CD4-positive, CD25-positive, alpha-beta regulatory T cell (primary cell): ENCODE measurements around the gene CLEC4M. TPM values are rescaled to one million over a fixed set of nuclear protein-coding genes. Genes with fewer than 3 reads are reported as not detected.
"Not testable (repeated sequence)": the region's sequence is repeated elsewhere in the genome, so short reads cannot be mapped to it uniquely, and the experiment has no call there.

Source experiments
- ATAC-seq, 2 donors: fragments of 150-1000 bp; cut with Tn5 transposase; one replicate each; pipeline ENCODE4 v1.10.0; 2021; ENCODE audit warnings: low read depth in 2 of 2, moderate number of reproducible peaks in 2 of 2, moderate library complexity in 1 of 2
- DNase-seq, 3 donors: peaks; one replicate each; pipeline versions ENCODE4 v3.0.0 to v3.0.0-alpha.2; 2012 to 2022; ENCODE audit warnings: mixed read lengths in 1 of 3
- H3K27ac ChIP-seq: one replicate; pipeline ENCODE4 v1.7.0; 2013; ENCODE audit warnings: mild to moderate bottlenecking, low read length; ENCODE audit not compliant: insufficient read depth, poor library complexity, severe bottlenecking
- H3K27me3 ChIP-seq: one replicate; pipeline ENCODE4 v1.7.0; 2013; ENCODE audit warnings: low read length; ENCODE audit not compliant: control insufficient read depth, insufficient read depth
- H3K36me3 ChIP-seq: one replicate; pipeline ENCODE4 v1.7.0; 2013; ENCODE audit warnings: mild to moderate bottlenecking, low read length, moderate library complexity; ENCODE audit not compliant: control insufficient read depth, insufficient read depth
- H3K4me1 ChIP-seq: 2 replicates; pipeline ENCODE4 v1.7.0; 2013; ENCODE audit warnings: mild to moderate bottlenecking, low read length; ENCODE audit not compliant: insufficient read depth, control insufficient read depth, poor library complexity, severe bottlenecking
- H3K4me3 ChIP-seq: one replicate; pipeline ENCODE4 v1.7.0; 2013; ENCODE audit warnings: low read depth, mild to moderate bottlenecking, low read length, moderate library complexity
- H3K9me3 ChIP-seq, 2 experiments: 1 replicate in 1 of 2; 2 replicates in 1 of 2; pipeline ENCODE4 v1.7.0; 2013; ENCODE audit warnings: low read length in 2 of 2, mild to moderate bottlenecking in 1 of 2, moderate library complexity in 1 of 2; ENCODE audit not compliant: control insufficient read depth in 2 of 2
- H3K27ac Mint-ChIP-seq, 3 donors: one replicate each; pipeline ENCODE4 v1.8.0; 2020 to 2022; ENCODE audit warnings: mild to moderate bottlenecking in 3 of 3, mixed read lengths in 3 of 3, moderate library complexity in 2 of 3
- H3K27me3 Mint-ChIP-seq: one replicate; pipeline ENCODE4 v1.8.0; 2022; ENCODE audit warnings: mild to moderate bottlenecking, mixed read lengths
- H3K36me3 Mint-ChIP-seq: one replicate; pipeline ENCODE4 v1.8.0; 2020; ENCODE audit warnings: mixed read lengths
- H3K4me1 Mint-ChIP-seq, 4 donors: one replicate each; pipeline ENCODE4 v1.8.0; 2020 to 2022; ENCODE audit warnings: mixed read lengths in 4 of 4, mild to moderate bottlenecking in 1 of 4
- H3K4me3 Mint-ChIP-seq, 4 donors: one replicate each; pipeline ENCODE4 v1.8.0; 2020 to 2022; ENCODE audit warnings: mild to moderate bottlenecking in 4 of 4, mixed read lengths in 4 of 4, moderate library complexity in 3 of 4
- H3K9me3 Mint-ChIP-seq, 7 donors: one replicate each; pipeline ENCODE4 v1.8.0; 2020 to 2022; ENCODE audit warnings: mixed read lengths in 7 of 7, mild to moderate bottlenecking in 3 of 7, moderate library complexity in 2 of 7
- polyA plus RNA-seq, 4 donors: library from polyadenylated mRNA; unstranded; fragments of 300-500 nt; fragmentation: Illumina TruSeq; gene quantifications; one replicate each; pipeline ENCODE4 v1.2.3, GENCODE V29; 2021
- total RNA-seq: library from RNA; stranded (reverse); gene quantifications from one replicate; pipeline ENCODE4 v1.2.3, GENCODE V29; 2022

The CLEC4M gene
- total and polyA plus RNA-seq, 5 donors from 2014 or later = 0.53 TPM; not detected in 4

DNA sequence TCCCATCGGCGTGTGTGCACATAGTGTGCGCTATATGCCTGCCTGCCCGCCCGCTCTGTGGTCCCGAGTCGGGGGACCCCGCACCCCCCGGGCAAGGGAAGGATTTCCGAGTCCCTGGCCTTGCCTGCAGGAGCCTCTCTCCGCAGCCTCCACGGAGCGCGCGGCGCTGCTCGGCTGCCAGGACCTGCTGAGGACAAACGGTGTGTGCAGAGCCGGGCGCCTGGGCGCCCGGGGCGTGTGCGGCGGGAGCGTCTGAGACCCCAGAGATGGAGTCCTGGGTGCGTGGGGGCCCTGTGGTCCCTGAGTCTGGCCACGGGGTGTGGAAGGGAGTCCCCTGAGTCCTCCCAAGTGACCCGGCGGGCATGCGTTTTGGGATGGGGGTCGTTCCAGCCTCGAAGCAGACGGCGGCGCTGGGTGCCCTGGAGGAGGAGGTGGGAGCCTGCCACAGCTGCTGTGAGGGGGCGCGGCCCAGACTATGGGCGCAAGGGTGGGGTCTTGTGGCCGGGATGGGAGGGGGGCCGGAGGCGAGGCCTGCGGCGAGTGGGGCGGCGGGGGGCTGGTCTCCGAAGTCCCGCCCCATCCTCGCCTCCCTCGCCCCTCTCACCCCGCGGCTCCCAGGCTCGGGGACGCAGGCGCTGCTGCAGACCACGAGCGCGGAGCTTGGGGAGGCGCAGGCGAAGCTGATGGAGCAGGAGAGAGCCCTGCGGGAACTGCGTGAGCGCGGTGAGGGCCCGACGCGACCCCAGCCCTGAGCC, 25.3 kb downstream of the CLEC4M start:
- H3K36me3 ChIP-seq = no peaks in the 10 kb centered on the region
- DNase-seq = no peak
- peaks cover 63% of the 10 kb centered on the region for H3K27me3 Mint-ChIP-seq
- peaks cover 0 to 2% of the 10 kb centered on the region in 2 experiments for H3K9me3 ChIP-seq
- no peak for ATAC-seq
- H3K27me3 ChIP-seq = peaks cover 6% of the 10 kb centered on the region
- H3K4me3 ChIP-seq = no peak overlapping the region
- no peak overlapping the region for H3K27ac ChIP-seq
- no peaks in the 10 kb centered on the region for H3K36me3 Mint-ChIP-seq
- H3K4me3 Mint-ChIP-seq = no peak overlapping the region
- H3K9me3 Mint-ChIP-seq = peaks cover 0 to 5% (median 2%) of the 10 kb centered on the region in 7 donors
- peaks cover 0 to 13% (median 0%) of the 10 kb centered on the region in 4 donors for H3K4me1 Mint-ChIP-seq
- no peak overlapping the region for H3K27ac Mint-ChIP-seq
- peaks cover 7% of the 10 kb centered on the region for H3K4me1 ChIP-seq

DNA sequence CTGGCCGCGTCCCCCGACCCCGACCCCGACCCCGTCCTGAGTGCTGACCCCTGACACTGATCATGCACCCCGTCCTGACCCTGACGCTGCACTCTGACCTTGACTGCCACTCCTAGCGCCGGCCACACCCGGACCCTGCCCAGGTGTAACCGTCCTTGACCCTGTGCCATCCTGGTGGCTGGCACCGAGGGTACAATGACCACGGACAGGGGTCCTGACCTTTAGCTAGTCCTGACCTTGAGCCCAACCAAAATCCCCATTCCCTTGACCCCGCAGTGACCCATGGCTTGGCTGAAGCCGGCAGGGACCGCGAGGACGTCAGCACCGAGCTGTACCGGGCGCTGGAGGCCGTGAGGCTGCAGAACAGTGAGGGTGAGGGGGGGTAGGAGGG, 25.9 kb downstream of the CLEC4M start:
- no peak for ATAC-seq
- Histone ChIP-seq H3K4me1 (peaks cover 7% of the 10 kb centered on the region), H3K27me3 (peaks cover 4% of the 10 kb centered on the region), H3K27ac (no peak overlapping the region), H3K36me3 (no peaks in the 10 kb centered on the region), H3K9me3 (peaks cover 0 to 4% of the 10 kb centered on the region in 2 experiments), H3K4me3 (no peak overlapping the region)
- no peak overlapping the region for H3K27ac Mint-ChIP-seq
- H3K4me1 Mint-ChIP-seq = peaks cover 0 to 13% (median 0%) of the 10 kb centered on the region in 4 donors
- peaks cover 0 to 5% (median 2%) of the 10 kb centered on the region in 7 donors for H3K9me3 Mint-ChIP-seq
- H3K36me3 Mint-ChIP-seq = no peaks in the 10 kb centered on the region
- peaks cover 58% of the 10 kb centered on the region for H3K27me3 Mint-ChIP-seq
- H3K4me3 Mint-ChIP-seq = peak overlapping the region in 3 of 4 donors; percentile 43 to 62 (median 58)
- no peak for DNase-seq

DNA sequence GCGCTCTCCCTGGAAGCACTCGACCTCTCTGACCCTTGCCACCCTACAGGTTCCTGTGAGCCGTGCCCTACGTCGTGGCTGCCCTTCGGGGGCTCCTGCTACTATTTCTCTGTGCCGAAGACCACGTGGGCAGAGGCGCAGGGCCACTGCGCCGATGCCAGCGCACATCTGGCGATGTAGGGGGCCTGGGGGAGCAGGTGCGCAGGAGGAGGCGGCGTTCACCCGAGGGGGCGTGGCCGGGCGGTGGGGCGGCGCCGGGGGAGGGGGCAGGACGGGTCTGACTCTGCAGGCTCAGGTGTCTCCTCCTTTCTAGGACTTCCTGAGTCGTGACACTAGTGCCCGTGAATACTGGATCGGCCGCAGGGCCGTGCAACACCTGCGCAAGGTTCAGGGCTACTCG, 26.4 kb downstream of the CLEC4M start:
- Histone ChIP-seq H3K27me3 (peaks cover 4% of the 10 kb centered on the region), H3K36me3 (no peaks in the 10 kb centered on the region), H3K27ac (no peak overlapping the region), H3K9me3 (peaks cover 0 to 4% of the 10 kb centered on the region in 2 experiments), H3K4me1 (peaks cover 7% of the 10 kb centered on the region), H3K4me3 (no peak overlapping the region)
- Mint-ChIP-seq H3K27me3 (peaks cover 56% of the 10 kb centered on the region), H3K36me3 (no peaks in the 10 kb centered on the region), H3K4me3 (peak overlapping the region in 3 of 4 donors; percentile 43 to 62 (median 58)), H3K27ac (no peak overlapping the region), H3K4me1 (peaks cover 0 to 13% (median 0%) of the 10 kb centered on the region in 4 donors), H3K9me3 (peaks cover 0 to 5% (median 2%) of the 10 kb centered on the region in 7 donors)
- DNase-seq (peak in 2 of 3 donors; percentile 28 to 33), ATAC-seq (peak; percentile 42 to 43)

DNA sequence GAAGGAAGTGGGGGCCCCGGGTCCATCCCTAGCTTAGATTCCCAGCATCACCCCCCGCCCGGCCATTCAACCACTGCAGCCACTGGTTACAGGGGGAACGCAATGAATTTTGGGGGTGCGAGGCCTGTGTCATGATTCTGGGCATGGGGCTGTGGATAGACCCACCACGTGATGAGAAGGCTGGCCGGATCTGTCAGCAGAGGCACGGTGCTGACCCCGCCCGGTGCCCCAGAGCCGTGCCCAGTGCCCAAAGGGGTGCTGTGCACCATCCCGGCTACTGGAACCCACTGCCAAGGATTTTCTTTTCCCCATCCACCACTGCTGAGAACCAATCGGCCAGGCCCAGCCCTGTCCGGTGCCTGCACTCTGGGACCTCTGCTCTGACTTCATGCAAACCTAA, 27.4 kb downstream of the CLEC4M start:
- peaks cover 0 to 13% (median 0%) of the 10 kb centered on the region in 4 donors for H3K4me1 Mint-ChIP-seq
- no peak overlapping the region for H3K27ac Mint-ChIP-seq
- H3K27me3 Mint-ChIP-seq = peaks cover 47% of the 10 kb centered on the region
- H3K9me3 Mint-ChIP-seq = peaks cover 0 to 3% (median 0%) of the 10 kb centered on the region in 7 donors
- Histone ChIP-seq H3K4me3 (no peak overlapping the region), H3K36me3 (no peaks in the 10 kb centered on the region), H3K27me3 (peaks cover 2% of the 10 kb centered on the region), H3K4me1 (peaks cover 7% of the 10 kb centered on the region), H3K9me3 (peaks cover 0 to 2% of the 10 kb centered on the region in 2 experiments), H3K27ac (no peak overlapping the region)
- ATAC-seq = no peak
- no peak for DNase-seq
- H3K4me3 Mint-ChIP-seq = peak overlapping the region in 1 of 4 donors; percentile 81
- H3K36me3 Mint-ChIP-seq = no peaks in the 10 kb centered on the region

DNA sequence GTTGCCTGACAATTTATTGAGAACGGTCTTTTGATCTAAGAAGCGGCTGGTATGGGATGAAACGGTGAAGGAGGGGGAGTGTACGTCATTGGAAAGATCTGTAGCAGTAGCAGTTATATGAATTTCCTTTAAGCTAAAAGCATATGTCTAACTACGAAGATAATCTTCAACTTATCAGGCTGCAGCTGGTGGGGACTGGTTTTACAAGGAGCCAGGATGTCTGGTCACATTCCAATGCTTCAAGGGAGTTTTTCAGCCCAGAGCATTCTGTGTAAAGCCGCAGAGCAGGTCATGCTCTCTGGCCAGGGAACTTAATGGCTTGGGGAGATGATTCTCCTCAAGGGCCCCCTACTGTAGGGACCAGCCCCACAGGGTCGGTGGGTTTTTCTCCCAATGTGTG, 29.2 kb downstream of the CLEC4M start:
- no peaks in the 10 kb centered on the region for H3K36me3 ChIP-seq
- no peak for ATAC-seq
- H3K4me3 ChIP-seq = no peak overlapping the region
- Mint-ChIP-seq H3K4me3 (no peak overlapping the region), H3K27ac (peak overlapping the region in 1 of 3 donors; percentile 79), H3K9me3 (peaks cover 0 to 3% (median 0%) of the 10 kb centered on the region in 7 donors), H3K27me3 (peaks cover 39% of the 10 kb centered on the region), H3K36me3 (no peaks in the 10 kb centered on the region), H3K4me1 (peaks cover 0 to 13% (median 2%) of the 10 kb centered on the region in 4 donors)
- H3K27ac ChIP-seq = no peak overlapping the region
- peaks cover 7% of the 10 kb centered on the region for H3K4me1 ChIP-seq
- H3K9me3 ChIP-seq = peaks cover 0 to 2% of the 10 kb centered on the region in 2 experiments
- H3K27me3 ChIP-seq = peaks cover under 1% of the 10 kb centered on the region
- DNase-seq = no peak

DNA sequence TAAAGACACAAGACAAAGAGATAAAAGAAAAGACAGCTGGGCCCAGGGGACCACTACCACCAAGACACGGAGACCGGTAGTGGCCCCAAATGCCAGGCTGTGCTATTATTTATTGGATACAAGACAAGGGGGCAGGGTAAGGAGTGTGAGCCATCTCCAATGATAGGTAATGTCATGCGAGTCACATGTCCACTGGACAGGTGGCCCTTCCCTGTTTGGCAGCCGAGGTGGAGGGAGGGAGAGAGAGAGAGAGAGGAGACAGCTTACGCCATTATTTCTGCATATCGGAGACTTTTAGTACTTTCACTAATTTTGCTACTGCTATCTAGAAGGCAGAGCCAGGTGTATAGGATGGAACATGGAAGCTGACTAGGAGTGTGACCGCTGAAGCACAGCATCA, 29.7 kb downstream of the CLEC4M start:
- not testable (repeated sequence) for H3K9me3 Mint-ChIP-seq, H3K27ac Mint-ChIP-seq, H3K36me3 Mint-ChIP-seq, H3K4me3 ChIP-seq, H3K36me3 ChIP-seq, DNase-seq, H3K9me3 ChIP-seq, H3K4me1 ChIP-seq, H3K27ac ChIP-seq, H3K4me3 Mint-ChIP-seq, H3K27me3 ChIP-seq, ATAC-seq
- Mint-ChIP-seq H3K4me1 (peaks cover 0 to 11% (median 2%) of the 10 kb centered on the region in 4 donors), H3K27me3 (peaks cover 38% of the 10 kb centered on the region)

DNA sequence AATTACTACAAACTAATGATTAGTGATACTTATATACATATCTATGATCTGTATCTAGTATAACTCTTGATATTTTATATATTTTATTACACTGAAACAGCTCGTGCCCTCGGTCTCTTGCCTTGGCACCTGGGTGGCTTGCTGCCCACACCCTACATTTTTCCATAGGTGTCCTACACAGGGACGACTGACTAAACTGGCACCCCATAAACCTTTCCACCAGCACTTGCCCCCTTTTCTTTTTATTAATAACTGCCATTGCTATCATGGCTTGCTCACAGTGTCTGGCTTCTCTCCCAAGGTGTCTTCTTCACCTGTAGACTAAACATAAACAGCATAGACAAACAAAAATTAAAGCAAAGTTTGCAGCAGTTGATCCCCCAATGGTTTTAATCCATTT, 30.4 kb downstream of the CLEC4M start:
- H3K27ac ChIP-seq = no peak overlapping the region
- H3K4me1 ChIP-seq = peaks cover 7% of the 10 kb centered on the region
- ATAC-seq = no peak
- no peak for DNase-seq
- H3K9me3 Mint-ChIP-seq = peaks cover 0 to 3% (median 0%) of the 10 kb centered on the region in 7 donors
- H3K27me3 ChIP-seq = no peaks in the 10 kb centered on the region
- H3K4me1 Mint-ChIP-seq = peaks cover 0 to 8% (median 2%) of the 10 kb centered on the region in 4 donors
- no peak overlapping the region for H3K4me3 ChIP-seq
- no peaks in the 10 kb centered on the region for H3K36me3 ChIP-seq
- no peak overlapping the region for H3K4me3 Mint-ChIP-seq
- peaks cover 0 to 2% of the 10 kb centered on the region in 2 experiments for H3K9me3 ChIP-seq
- H3K27me3 Mint-ChIP-seq = peaks cover 39% of the 10 kb centered on the region
- H3K36me3 Mint-ChIP-seq = no peaks in the 10 kb centered on the region
- no peak overlapping the region for H3K27ac Mint-ChIP-seq
